Activated CD4-positive, alpha-beta T cell treated with anti-CD3 and anti-CD28 coated beads, Interleukin-2, amount 50 U/mL, for 4 hours (primary cell): ENCODE measurements around the gene SMAD3.
"Not testable (repeated sequence)": the region's sequence is repeated elsewhere in the genome, so short reads cannot be mapped to it uniquely, and the experiment has no call there.

Experiments used
- DNase-seq, 2 experiments: peaks; one replicate each; pipeline ENCODE4 v3.0.0-alpha.2; 2020

Gene SMAD3

DNA sequence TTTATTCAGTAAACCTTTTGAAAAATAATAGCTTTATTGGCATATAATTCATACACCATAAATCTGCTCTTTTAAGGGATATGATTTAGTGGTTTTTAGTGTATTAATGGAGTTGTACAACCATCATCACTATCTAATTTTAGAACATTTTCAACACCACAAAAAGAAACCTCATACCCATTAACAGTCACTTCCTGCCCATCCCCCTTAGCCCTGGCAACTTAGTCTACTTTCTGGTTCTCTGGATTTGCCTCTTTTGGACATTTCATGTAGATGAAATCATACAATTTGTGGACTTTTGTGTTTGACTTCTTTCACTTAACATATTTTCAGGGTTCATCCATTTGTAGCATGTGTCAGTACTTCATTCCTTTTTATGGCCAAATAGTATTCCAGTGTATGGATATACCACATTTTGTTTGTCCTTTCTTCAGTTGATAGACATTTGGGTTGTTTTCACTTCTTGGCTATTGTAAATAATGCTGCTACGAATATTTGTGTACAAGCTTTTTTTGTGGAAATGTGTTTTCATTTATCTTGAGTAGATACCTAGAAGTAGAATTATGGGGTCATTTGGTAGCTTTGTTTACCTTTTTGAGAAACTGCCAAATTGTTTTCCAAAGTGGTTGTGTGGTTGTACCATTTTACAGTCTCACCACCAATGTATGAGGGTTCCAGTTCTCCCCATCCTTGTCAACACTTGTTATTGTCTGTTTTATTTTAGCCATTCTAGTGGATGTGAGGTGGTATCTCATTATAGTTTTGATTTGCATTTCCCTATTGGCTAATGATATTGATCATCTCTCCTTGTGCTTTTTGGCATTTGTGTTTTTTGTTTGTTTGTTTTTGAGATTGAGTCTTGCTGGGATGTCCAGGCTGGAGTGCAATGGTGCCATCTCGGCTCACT lies 45.8 kb downstream of the SMAD3 start:
- no peak for DNase-seq

DNA sequence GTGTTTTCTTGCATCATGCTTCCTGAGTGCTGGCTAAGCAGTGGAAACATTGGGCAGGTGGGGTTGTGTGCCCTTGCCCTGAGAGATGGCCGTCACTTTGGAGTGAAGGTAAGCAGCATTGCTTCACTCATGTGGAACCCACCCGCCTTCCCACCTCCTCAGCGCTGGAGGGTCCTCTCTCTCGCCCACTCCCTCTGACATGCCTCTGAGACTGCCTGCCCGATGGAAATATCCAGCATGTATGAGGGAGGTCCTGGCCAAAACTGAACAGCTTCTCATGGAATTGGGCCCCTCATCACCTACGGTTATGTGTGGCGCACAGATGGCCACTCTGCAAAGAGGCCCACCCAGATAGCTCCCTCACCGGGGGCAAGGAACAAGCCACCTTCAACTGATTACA lies 48.6 kb downstream of the SMAD3 start:
- no peak for DNase-seq

GRCh38 chr15:67114846-67115585 lies 49.6 kb downstream of the SMAD3 start:
- peak in 1 of 2 experiments; percentile 18 for DNase-seq

GRCh38 chr15:67115586-67115969 lies 50.2 kb downstream of the SMAD3 start:
- DNase-seq, result no peak

DNA sequence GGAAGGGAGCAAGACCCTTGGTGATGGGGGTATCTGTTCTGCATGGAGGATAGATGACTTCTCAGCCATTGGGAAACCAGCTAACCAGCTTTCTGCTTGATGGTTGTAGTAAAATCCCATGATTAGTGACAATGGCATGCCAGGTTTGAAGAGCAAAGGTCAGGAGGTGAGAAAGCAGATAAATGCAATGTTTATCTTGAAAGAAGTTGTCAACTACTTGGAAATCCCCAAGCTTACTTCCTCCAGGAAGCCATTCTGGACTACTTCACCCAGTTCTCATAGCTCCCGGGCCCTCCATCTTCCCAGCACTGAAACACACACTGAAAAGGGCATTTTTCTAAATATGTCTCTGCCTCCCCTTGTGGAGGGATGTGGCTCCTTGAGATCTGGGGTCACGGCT lies 51.3 kb downstream of the SMAD3 start:
- DNase-seq, result no peak

DNA sequence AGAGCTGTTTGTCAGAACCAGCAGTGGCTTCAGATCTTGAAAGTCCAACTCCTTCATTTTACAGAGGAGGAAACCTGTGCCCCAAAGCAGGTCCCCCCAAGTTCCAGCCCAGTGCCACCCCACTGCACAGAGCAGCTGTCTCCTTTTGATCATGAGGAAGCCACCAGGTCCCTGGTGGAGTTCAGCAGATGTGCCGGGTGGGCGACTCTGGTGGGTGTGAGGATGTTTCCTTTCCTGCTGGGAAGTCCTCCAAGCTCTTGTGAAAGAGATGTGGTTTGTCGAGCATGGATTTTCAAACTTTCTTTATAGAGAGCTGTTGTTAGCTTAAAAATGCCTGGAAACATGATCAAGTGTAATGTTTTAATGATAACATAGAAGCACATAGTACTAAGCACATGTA lies 52.0 kb downstream of the SMAD3 start:
- DNase-seq, result no peak

DNA sequence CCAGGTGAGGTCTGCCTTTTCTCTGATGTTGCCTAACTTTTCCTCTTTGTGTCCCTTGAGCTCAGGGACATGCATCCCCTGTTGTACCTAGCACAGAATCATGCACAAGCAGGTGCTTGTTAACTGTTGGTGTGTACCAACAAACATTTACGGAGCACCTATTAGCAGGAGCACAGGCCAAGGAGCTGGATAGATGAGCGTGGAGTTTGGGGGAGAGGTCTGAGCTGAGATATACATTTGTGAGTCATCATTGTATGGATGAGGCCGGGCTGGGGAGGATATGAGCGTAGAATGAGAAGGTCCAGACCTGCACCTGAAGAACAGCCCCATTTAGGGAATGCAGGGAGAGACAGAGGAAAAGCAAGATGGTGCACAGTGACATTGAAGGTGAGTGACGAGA lies 53.4 kb downstream of the SMAD3 start:
- DNase-seq, result no peak

DNA sequence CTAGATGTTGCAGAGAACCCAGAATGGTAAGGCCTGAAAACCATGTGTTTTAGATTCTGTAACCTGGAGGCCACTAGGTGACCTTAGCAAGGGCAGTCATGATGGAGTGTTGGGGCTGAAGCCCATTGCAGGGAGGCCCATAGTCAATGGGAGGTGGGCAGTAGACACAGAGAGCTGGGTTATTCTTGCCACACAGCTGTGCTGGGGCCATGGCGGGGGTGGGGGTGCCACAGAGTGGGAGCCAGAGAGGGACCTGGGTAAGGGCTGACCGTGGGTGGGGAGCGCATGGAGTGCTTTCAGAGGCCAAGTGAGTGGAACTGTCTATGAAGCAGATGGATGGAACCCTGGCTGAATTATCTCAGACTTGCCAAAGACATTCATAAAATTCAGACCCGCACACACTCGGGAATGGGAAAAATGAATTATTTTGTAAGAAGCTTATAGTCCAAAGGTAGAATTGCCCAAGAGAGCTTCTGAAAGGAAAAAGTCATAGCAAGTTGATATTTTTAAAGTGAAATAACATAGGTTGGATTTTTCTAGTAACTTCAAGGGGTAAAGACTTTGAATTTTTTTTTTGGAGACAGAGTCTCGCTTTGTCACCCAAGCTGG lies 53.9 kb downstream of the SMAD3 start:
- DNase-seq, result no peak

- DNase-seq, result no peak
These were observed 54.8 kb downstream of the SMAD3 start for GRCh38 chr15:67120009-67120838.

DNA sequence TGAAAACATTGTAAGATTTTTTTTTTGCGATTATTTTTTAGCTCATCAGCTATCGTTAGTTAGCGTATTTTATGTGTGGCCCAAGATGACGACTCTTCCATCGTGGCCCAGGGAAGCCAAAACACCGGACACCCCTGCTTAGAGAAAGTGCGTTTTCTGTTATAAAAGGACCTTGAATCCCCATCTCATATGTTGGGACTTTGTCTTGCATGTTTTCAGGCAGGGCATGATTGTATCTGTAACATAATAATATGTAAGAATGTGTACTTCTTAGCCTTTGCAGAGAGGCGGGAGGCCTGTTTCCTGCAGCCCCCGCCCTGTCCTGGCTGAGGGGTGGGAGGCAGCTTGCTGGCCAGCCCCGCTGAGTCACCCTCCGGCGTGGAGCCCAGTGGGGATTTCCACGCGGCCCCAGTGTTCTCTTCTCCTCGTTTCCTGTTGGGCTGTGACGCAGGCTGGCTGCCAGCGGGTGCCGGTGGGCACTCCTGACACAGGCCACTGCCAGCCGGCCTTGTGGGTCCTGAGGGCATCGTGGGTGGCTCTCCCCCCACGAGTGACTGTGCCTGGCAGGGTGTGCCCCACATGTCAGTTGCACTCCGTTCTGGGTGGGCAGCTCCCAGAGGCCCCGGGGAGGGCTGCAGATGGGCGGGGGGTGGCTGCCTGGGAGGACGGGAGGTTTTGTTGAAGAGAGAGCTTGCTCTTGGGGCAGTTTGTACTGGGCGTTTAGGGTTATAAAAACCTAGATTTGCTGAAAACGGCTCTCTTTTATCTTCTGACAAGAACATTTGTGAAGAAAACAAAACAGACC lies 55.6 kb downstream of the SMAD3 start:
- peak; percentile 76 to 80 for DNase-seq

DNA sequence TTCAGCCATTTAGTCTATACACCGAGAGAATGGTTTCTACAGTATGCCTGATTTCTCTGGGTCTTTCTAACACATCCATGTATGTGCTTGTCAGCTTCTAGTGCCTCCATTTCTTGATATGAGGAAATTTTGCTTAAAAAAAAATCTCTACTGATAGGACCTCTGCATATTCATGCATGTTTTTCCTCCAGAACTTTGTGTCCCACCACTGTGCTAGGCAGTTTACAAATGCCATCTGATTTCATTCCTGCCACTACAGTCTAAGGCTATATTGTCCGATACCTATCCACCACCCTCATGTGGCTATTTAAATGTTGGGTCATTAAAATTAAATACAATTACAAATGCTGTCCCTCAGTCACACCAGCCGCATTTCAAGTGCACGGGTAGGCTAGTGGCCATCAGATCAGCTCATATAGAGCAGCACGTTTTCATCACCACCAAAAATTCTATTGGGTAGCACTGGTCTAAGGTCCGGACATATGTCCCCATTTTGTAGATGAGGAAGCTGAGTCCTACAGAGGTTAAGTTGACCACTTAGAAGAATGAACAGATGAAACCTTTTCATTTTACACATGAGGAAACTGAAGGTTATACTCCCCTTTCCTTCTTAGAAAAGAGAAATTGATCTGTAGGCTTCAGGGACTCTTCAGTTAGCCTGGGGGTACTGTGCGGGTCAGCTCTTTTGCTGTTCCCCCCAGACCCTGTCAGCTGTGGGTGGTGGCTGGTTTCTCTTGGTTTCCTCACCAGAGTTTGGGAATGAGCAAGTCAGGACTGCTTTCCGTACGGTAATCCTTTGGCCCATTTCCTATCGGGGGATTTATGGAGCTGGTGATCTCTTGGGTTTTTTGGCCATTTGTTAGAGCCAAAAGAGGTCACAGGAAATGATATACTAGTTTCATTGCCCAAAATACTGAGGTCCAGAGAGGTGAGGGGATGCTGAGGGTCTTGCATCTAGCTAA lies 56.5 kb downstream of the SMAD3 start:
- no peak for DNase-seq

DNA sequence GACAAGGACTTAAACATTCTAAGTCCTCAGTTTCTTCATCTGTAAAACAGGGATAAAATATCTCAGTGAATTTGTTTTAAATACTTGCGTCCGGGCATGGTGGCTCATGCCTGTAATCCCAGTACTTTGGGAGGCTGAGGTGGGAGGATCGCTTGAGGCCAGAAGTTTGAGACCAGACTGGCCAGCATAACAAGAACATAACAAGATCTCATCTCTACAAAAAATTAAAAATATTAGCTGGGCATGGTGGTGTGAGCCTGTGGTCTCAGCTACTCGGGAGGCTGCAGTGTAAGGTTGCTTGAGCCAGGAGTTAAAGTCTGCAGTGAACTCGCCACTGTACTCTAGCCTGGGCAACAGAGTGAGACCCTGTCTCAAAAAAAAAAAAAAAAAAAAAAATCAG lies 57.4 kb downstream of the SMAD3 start:
- not testable (repeated sequence) for DNase-seq

DNA sequence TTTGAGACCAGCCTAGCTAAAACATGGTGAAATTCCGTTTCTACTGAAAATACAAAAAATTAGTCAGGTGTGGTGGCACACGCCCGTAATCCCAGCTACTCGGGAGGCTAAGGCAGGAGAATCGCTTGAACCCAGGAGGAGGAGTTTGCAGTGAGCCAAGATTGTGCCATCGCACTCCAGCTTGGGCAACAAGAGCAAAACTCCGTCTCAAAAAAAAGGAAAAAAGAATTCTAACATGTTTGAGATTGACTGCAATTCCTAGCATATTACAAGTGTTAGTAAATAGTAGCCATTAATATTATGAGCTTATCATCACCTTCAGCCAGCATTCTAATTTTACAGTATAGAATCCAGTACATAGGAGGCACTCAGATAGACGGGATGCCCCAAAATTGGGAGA lies 57.9 kb downstream of the SMAD3 start:
- not testable (repeated sequence) for DNase-seq

- DNase-seq, result no peak
These were observed 58.7 kb downstream of the SMAD3 start for GRCh38 chr15:67124111-67124510.

DNA sequence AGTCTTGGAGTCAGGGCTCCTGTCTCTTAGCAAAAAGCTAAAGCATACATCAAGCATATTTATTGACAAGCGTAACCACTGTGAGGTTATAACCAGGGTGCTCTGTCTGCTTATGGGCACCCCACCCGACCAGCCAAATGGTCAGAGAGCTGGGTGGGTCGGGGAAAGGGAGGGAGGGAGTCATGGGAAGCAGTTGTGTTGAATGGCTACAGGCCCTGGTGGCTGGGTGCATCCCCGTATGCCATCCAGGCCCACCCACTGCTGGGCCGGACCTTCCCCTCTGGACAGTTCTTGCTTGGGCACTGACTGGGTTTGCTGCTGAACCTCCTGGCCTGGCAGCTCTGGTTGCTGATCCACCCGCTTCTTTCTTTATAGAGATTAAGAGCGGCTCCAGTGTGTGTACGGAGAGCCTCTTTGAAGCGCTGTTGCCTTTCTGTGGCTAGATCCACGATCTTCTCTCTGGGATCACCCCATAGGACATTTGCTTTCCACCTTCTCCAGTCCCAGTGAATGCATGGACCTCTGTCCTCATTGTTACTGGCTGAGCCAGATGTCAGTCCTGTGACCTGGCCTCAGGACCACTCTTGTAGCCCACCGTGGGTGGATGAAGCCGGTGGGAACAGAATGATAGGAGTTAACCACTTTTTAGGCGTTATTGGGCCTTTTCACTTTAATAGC lies 59.6 kb downstream of the SMAD3 start:
- DNase-seq, result no peak

- no peak for DNase-seq
These were observed 60.4 kb downstream of the SMAD3 start for GRCh38 chr15:67125589-67126502.

DNA sequence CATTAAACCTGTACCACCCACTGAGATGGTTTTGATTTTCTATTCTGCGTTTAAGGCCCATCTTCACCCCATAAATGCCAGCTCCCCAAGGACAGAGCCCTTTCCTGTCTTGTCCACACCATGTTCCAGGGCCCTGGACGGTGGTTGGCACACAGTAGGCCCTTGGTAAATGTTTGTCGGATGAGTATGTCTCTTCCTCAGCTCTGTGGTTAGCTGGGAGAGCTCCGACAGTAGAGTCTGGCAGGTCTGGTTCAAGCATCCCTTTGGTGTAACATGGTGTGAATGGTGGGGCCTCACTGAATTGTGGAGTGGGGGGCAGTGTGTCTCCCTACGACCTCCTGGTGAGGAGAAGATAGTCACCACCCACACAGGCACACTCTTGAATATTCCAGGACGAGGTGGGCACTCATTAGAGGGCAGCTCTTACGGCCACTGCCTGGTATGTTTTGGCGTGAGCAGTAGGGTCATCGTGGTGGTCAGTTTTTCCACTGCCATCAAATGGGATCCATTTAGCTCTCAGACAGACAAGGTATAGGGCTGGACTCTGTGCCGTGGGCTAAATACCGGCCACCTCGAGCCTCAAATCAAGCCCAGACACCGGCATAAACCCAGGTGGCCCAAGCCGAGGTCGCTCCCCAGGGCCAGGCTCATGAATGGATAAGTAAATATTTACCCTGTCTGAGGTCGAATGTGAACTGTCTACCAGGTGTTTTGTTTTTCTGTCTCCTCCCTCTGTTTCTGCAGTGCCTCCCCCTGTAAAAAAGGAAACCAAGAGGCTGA lies 61.3 kb downstream of the SMAD3 start:
- DNase-seq, result no peak

- DNase-seq, result no peak
These were observed 61.9 kb downstream of the SMAD3 start for GRCh38 chr15:67127331-67127664.
